Stimulated activated CD4-positive, alpha-beta T cell treated with anti-CD3 and anti-CD28 coated beads, Interleukin-4, amount 100 ng/mL, for 1 hour (primary cell): ENCODE results near the gene TXNRD1.
"Not testable (repeated sequence)": the region's sequence is repeated elsewhere in the genome, so short reads cannot be mapped to it uniquely, and the experiment has no call there.

Source experiments
- DNase-seq: peaks from one replicate; pipeline ENCODE4 v3.0.0-alpha.2; 2020

TXNRD1 gene

GRCh38 chr12:104331376-104331775 is 115.8 kb downstream of the TXNRD1 start:
- no peak for DNase-seq

- DNase-seq: not testable (repeated sequence)
These were observed 116.7 kb downstream of the TXNRD1 start for GRCh38 chr12:104332273-104332672.

- no peak for DNase-seq
These were observed 118.2 kb downstream of the TXNRD1 start for GRCh38 chr12:104333692-104334255.

GRCh38 chr12:104334581-104334980 is 119.0 kb downstream of the TXNRD1 start:
- no peak for DNase-seq

GRCh38 chr12:104336115-104336514 is 120.5 kb downstream of the TXNRD1 start:
- DNase-seq: no peak

GRCh38 chr12:104337030-104337558 is 121.5 kb downstream of the TXNRD1 start:
- no peak for DNase-seq

GRCh38 chr12:104339663-104340062 is 124.1 kb downstream of the TXNRD1 start:
- DNase-seq: no peak

- no peak for DNase-seq
These were observed 124.6 kb downstream of the TXNRD1 start for GRCh38 chr12:104340177-104340576.

- DNase-seq: no peak
These were observed 125.5 kb downstream of the TXNRD1 start for GRCh38 chr12:104340925-104341611.

- DNase-seq: no peak
These were observed 126.6 kb downstream of the TXNRD1 start for GRCh38 chr12:104342147-104342546.

GRCh38 chr12:104342635-104343249 is 127.2 kb downstream of the TXNRD1 start:
- no peak for DNase-seq

GRCh38 chr12:104344682-104345081 is 129.1 kb downstream of the TXNRD1 start:
- no peak for DNase-seq

GRCh38 chr12:104345234-104346066 is 129.9 kb downstream of the TXNRD1 start:
- DNase-seq: no peak

- DNase-seq: no peak
These were observed 131.9 kb downstream of the TXNRD1 start for GRCh38 chr12:104347374-104348075.

GRCh38 chr12:104348283-104348993 is 132.9 kb downstream of the TXNRD1 start:
- DNase-seq: no peak

- no peak for DNase-seq
These were observed 133.5 kb downstream of the TXNRD1 start for GRCh38 chr12:104348994-104349494.

GRCh38 chr12:104350211-104351056 is 134.9 kb downstream of the TXNRD1 start:
- DNase-seq: no peak

- no peak for DNase-seq
These were observed 135.7 kb downstream of the TXNRD1 start for GRCh38 chr12:104351057-104351983.

GRCh38 chr12:104352106-104352713 is 136.6 kb downstream of the TXNRD1 start:
- no peak for DNase-seq
